ENCODE measurements around the gene STX19.

STX19 gene

DNA sequence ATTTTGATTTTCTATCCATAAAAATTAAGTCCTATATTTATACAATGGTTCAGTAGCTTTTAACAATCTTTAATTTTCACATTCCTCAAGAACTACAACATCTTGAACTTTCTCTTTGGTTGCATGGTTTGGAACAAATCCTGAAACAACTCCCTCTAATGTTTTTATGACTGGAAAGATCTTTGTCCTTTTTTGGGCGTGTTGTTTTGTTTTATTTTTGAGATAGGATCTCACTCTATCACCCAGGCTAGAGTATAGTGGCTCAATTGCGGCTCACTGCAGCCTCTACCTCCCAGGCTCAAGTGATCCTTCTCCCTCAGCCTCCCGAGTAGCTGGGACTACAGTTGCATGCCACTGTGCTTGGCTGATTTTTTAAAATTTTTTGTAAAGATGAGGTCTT lies 4.0 kb downstream of the STX19 start:
- no peak for TF ChIP-seq CTCF (conservative IDR thresholded peaks at IDR 0.05; ENCODE audit: low read length)
- peak; percentile 29 for DNase-seq (ENCODE audit: low read depth)
- H3K4me3 ChIP-seq (ENCODE audit: low read length), result no peak overlapping the region

GRCh38 chr3:94020293-94020692 lies 8.1 kb downstream of the STX19 start:
- H3K4me3 ChIP-seq (ENCODE audit: low read length), result no peak overlapping the region
- no peak for TF ChIP-seq CTCF (conservative IDR thresholded peaks at IDR 0.05; ENCODE audit: low read length)
- no peak for DNase-seq (ENCODE audit: low read depth)

DNA sequence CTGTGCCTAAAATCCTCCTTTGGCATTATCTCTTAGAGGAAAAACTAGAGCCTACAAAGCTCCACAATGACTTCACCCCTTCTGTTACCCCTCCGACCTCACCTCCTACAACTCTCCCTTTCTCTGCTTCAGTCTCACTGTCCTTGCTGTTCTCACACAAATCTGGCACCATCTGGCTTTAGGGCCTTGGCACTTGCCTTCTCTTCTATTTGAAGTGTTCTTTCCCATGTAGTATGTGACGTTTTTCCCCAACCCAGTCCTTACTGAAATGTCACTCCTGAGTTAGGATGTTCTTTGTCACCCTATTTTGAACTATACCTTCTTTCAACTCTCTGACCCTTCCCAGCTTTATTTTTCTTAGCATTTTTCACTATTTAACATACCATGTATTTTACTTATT lies 8.7 kb downstream of the STX19 start:
- no peak overlapping the region for H3K4me3 ChIP-seq (ENCODE audit: low read length)
- TF ChIP-seq CTCF (conservative IDR thresholded peaks at IDR 0.05; ENCODE audit: low read length), result no peak
- DNase-seq (ENCODE audit: low read depth), result no peak

DNA sequence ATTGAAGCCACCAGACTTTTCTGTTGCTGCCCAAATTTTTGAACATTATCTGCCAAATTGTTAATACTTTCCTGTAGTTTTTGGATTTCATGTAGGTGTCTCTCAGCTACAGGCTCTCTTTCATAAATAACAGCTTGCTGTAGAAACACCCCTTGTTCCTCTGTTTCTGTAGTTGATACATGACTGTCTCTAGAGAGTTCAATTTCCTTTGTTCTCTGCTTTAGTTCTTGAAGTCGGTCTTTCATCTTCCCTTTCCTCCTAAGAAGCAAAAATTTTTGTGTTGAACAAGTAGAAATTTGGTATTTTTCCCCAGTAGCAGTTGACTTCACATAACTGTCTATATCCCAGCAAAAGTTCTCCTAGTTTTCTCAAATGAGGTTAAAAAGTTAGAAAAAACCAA lies 13.4 kb downstream of the STX19 start:
- no peak for TF ChIP-seq CTCF (conservative IDR thresholded peaks at IDR 0.05; ENCODE audit: low read length)
- H3K4me3 ChIP-seq (ENCODE audit: low read length), result no peak overlapping the region
- DNase-seq (ENCODE audit: low read depth), result no peak

DNA sequence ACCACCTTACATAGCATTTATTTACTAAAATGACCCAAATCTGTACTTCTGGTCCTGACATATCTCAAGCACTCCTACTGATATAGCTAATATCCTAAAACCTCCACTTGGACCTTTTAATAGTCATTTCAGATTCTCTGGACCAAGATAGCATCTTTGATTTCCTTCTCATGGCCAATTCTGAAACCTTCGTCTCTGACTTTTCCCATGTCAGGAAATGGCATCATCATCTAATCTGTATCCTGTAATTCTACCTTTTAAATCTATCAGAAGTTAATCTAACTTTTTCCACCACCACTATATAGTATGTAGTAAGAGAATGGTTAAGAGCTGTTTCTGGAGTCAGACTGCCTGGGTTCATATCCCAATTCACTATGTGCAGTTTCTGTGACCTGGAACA lies 16.2 kb downstream of the STX19 start:
- TF ChIP-seq CTCF (conservative IDR thresholded peaks at IDR 0.05; ENCODE audit: low read length), result no peak

GRCh38 chr3:94011233-94011711 lies 17.1 kb downstream of the STX19 start:
- no peak for DNase-seq (ENCODE audit: low read depth)
- no peak for TF ChIP-seq CTCF (conservative IDR thresholded peaks at IDR 0.05; ENCODE audit: low read length)

More for the DNA sequence above, 16.2 kb downstream of the STX19 start:
- no peak for DNase-seq (ENCODE audit: low read depth)
- no peak overlapping the region for H3K4me3 ChIP-seq (ENCODE audit: low read length)

GRCh38 chr3:94009608-94010007 lies 18.8 kb downstream of the STX19 start:
- H3K4me3 ChIP-seq (ENCODE audit: low read length), result no peak overlapping the region
- no peak for TF ChIP-seq CTCF (conservative IDR thresholded peaks at IDR 0.05; ENCODE audit: low read length)
- no peak for DNase-seq (ENCODE audit: low read depth)

More at GRCh38 chr3:94011233-94011711, 17.1 kb downstream of the STX19 start:
- no peak overlapping the region for H3K4me3 ChIP-seq (ENCODE audit: low read length)

All from AG10803 (cell line).